ENCODE data around the gene CPAMD8. TPM values are rescaled to one million over a fixed set of nuclear protein-coding genes. Genes with fewer than 3 reads are reported as not detected.

The CPAMD8 gene
- total and polyA plus RNA-seq, 9 of the 15 experiments (the other 6 are each of a cell fraction or from before 2014, with no cell fraction given) = 0.20 to 2.1 (median 1.3) TPM

DNA sequence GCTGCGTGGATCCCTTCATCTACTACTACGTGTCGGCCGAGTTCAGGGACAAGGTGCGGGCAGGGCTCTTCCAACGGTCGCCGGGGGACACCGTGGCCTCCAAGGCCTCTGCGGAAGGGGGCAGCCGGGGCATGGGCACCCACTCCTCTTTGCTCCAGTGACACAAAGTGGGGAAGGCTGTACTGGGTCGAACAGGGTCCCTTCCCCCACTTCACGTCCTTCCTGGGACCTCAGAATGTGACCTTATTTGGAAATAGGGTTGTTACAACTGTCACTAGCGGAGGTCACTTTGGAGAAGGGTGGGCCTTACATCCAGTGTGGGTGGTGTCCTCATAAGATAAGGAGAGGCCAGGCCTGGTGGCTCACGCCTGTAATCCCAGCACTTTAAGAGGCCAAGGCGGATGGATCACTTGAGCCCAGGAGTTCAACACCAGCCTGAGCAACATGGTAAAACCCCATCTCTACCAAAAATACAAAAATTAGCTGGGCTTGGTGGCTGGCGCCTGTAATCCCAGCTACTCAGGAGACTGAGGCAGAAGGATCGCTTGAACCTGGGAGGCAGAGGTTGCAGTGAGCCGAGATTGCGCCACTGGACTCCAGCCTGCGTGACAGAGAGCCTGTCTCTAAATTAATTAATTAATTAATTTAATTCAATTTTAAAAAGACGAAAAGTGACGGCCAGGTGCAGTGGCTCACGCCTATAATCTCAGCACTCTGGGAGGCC lies 136.0 kb downstream of the CPAMD8 start (continued):
- TF ChIP-seq SUPT5H (IDR thresholded peaks at IDR 0.05) = peak; percentile 82
- TF ChIP-seq TAF1 (IDR thresholded peaks at IDR 0.05; ENCODE audit: control insufficient read depth, extremely low read depth, insufficient read depth, low read length, severe bottlenecking) = peak; percentile 47
- TF ChIP-seq EGR1 (conservative IDR thresholded peaks at IDR 0.05) = peak; percentile 89
- no peak for TF ChIP-seq ZNF445 (CRISPR knock-in tag; IDR thresholded peaks at IDR 0.05; ENCODE audit: low read depth)
- TF ChIP-seq ZSCAN29 (IDR thresholded peaks at IDR 0.05) = no peak
- peak; percentile 76 for TF ChIP-seq ZNF766 (CRISPR knock-in tag; conservative IDR thresholded peaks at IDR 0.05)
- TF ChIP-seq, protein P1, sequence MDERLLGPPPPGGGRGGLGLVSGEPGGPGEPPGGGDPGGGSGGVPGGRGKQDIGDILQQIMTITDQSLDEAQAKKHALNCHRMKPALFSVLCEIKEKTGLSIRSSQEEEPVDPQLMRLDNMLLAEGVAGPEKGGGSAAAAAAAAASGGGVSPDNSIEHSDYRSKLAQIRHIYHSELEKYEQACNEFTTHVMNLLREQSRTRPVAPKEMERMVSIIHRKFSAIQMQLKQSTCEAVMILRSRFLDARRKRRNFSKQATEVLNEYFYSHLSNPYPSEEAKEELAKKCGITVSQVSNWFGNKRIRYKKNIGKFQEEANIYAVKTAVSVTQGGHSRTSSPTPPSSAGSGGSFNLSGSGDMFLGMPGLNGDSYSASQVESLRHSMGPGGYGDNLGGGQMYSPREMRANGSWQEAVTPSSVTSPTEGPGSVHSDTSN (CRISPR knock-in tag; IDR thresholded peaks at IDR 0.05; ENCODE audit: low read depth) = no peak
- TF ChIP-seq, protein P1 (tag; conservative IDR thresholded peaks at IDR 0.05; ENCODE audit: low read depth) = peak; percentile 37; the same call in 1 of the 2 replicates
- TF ChIP-seq, protein P2, sequence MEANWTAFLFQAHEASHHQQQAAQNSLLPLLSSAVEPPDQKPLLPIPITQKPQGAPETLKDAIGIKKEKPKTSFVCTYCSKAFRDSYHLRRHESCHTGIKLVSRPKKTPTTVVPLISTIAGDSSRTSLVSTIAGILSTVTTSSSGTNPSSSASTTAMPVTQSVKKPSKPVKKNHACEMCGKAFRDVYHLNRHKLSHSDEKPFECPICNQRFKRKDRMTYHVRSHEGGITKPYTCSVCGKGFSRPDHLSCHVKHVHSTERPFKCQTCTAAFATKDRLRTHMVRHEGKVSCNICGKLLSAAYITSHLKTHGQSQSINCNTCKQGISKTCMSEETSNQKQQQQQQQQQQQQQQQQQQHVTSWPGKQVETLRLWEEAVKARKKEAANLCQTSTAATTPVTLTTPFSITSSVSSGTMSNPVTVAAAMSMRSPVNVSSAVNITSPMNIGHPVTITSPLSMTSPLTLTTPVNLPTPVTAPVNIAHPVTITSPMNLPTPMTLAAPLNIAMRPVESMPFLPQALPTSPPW (CRISPR knock-in tag; IDR thresholded peaks at IDR 0.05) = peak; percentile 81
- TF ChIP-seq CBX1 (IDR thresholded peaks at IDR 0.05; ENCODE audit: low read depth) = 0 out of 2 replicates have a peak, but pooled peaks have one; percentile 21
- TF ChIP-seq NR2C2 (CRISPR knock-in tag; IDR thresholded peaks at IDR 0.05) = no peak
- TF ChIP-seq NR2C2 (tag; IDR thresholded peaks at IDR 0.05) = peak; percentile 85
- TF ChIP-seq NCOA1 (IDR thresholded peaks at IDR 0.05; ENCODE audit: low read depth) = peak; percentile 72; the same call in 1 of the 2 replicates
- peak; percentile 45; the same call in 1 of the 2 replicates for TF ChIP-seq L3MBTL2 (IDR thresholded peaks at IDR 0.05)
- no peak for TF ChIP-seq ZZZ3 (IDR thresholded peaks at IDR 0.05)
- peak; percentile 50 for TF ChIP-seq TBP (optimal IDR thresholded peaks at IDR 0.05; ENCODE audit: low read depth, low read length)
- TF ChIP-seq, protein P3, sequence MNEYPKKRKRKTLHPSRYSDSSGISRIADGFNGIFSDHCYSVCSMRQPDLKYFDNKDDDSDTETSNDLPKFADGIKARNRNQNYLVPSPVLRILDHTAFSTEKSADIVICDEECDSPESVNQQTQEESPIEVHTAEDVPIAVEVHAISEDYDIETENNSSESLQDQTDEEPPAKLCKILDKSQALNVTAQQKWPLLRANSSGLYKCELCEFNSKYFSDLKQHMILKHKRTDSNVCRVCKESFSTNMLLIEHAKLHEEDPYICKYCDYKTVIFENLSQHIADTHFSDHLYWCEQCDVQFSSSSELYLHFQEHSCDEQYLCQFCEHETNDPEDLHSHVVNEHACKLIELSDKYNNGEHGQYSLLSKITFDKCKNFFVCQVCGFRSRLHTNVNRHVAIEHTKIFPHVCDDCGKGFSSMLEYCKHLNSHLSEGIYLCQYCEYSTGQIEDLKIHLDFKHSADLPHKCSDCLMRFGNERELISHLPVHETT (CRISPR knock-in tag; conservative IDR thresholded peaks at IDR 0.05 in 1 of 2, IDR thresholded peaks at IDR 0.05 in 1 of 2) = no peak; a peak in 1 of 4 replicates
- peak; percentile 35 for TF ChIP-seq NEUROD1 (IDR thresholded peaks at IDR 0.05; ENCODE audit: borderline replicate concordance, low read depth, low read length, partially characterized antibody)
- peak; percentile 38; the same call in 1 of the 2 replicates for TF ChIP-seq POLR2G (IDR thresholded peaks at IDR 0.05; ENCODE audit: low read depth, low read length)
- peak; percentile 56; the same call in 1 of the 2 replicates for TF ChIP-seq KLF16 (IDR thresholded peaks at IDR 0.05)
- peak; percentile 64 to 74 for TF ChIP-seq KDM1A (IDR thresholded peaks at IDR 0.05)
- TF ChIP-seq SMAD3 (CRISPR knock-in tag; conservative IDR thresholded peaks at IDR 0.05) = no peak
- TF ChIP-seq TBL1XR1 (IDR thresholded peaks at IDR 0.05; ENCODE audit: low read length in 2 of 2) = peak in 1 of 2 experiments; percentile 55; a peak in 2 of 4 replicates
- peak; percentile 94 for TF ChIP-seq KLF1 (tag; IDR thresholded peaks at IDR 0.05)
- TF ChIP-seq SMARCB1 (IDR thresholded peaks at IDR 0.05; ENCODE audit: insufficient read length, low read depth) = no peak
